Right lobe of liver (tissue), 6 donors: ENCODE data around the gene PDZD7. TPM values are rescaled to one million over a fixed set of nuclear protein-coding genes. Genes with fewer than 3 reads are reported as not detected.

Experiments used
- ATAC-seq, 4 donors: fragments of 200-7000 bp; cut with Tn5 transposase; one replicate each; pipeline ENCODE4 v1.9.1; 2020; ENCODE audit warnings: mild to moderate bottlenecking in 4 of 4, moderate library complexity in 4 of 4
- DNase-seq, 3 donors: peaks; one replicate each; pipeline ENCODE4 v3.0.0-alpha.2; 2020
- H3K27ac ChIP-seq, 3 donors: fragments of 200-600 bp; one replicate each; pipeline ENCODE4 v1.8.0; 2022
- H3K27me3 ChIP-seq, 2 donors: fragments of 200-600 bp; one replicate each; pipeline ENCODE4 v1.8.0; 2022
- H3K36me3 ChIP-seq, 4 donors: fragments of 200-600 bp; sonication (generic) in 1 of 4; one replicate each; pipeline versions ENCODE4 v1.5.1 to v1.8.0; 2017 to 2022; ENCODE audit warnings: control low read depth in 1 of 4
- H3K4me1 ChIP-seq, 4 donors: fragments of 200-600 bp; sonication (generic) in 1 of 4; one replicate each; pipeline versions ENCODE4 v1.5.1 to v1.8.0; 2017 to 2022; ENCODE audit warnings: control low read depth in 1 of 4
- H3K4me3 ChIP-seq, 3 donors: fragments of 200-600 bp; one replicate each; pipeline ENCODE4 v1.8.0; 2022
- H3K9me3 ChIP-seq, 4 donors: fragments of 200-600 bp; sonication (generic) in 1 of 4; one replicate each; pipeline versions ENCODE4 v1.5.1 to v1.8.0; 2017 to 2022; ENCODE audit warnings: control low read depth in 1 of 4
- CTCF ChIP-seq, 4 donors: fragments of 200-600 bp in 3 of 4; fragments of 450-650 bp in 1 of 4; IDR thresholded peaks; one replicate each; pipeline versions ENCODE4 v1.5.1 to v1.8.0; 2016 to 2022; ENCODE audit warnings: antibody characterized with exemption in 4 of 4, mild to moderate bottlenecking in 2 of 4
- POLR2A ChIP-seq: fragments of 450-650 bp; IDR thresholded peaks from one replicate; pipeline ENCODE4 v1.6.1; 2017; ENCODE audit warnings: antibody characterized with exemption, mild to moderate bottlenecking
- WGBS: methylation state at CpG from one replicate; pipeline ENCODE4 v1.1.6; 2018; ENCODE audit warnings: low coverage, low lambda C conversion rate; ENCODE audit not compliant: insufficient coverage; ENCODE audit errors: missing lambda C conversion rate; 5-methylcytosine and 5-hydroxymethylcytosine counted together
- intact Hi-C, 2 donors: fragments of 100-400 bp; cut with DNase I; formaldehyde crosslinking; loops; one replicate each; pipeline versions ENCODE4 v1.11.2 to v1.14.1; 2022
- total RNA-seq, 6 experiments: library from RNA; depleted of rRNA in 2 of 6; stranded (reverse); fragments of >200 nt in 2 of 6; fragmentation: NEBNext Ultra II Directional in 3 of 6; extraction: Animal tissue kit (Norgen Biotek cat#: 25700) in 3 of 6; gene quantifications; one replicate each; pipeline versions ENCODE4 v1.1.0 to v1.2.4, GENCODE V29; 2016 to 2023
- donor health status: DM: no; HTN: yes; CAD: no.
- donor health status: DM: no; HTN: no; CAD: no.
- donor health status: DM: no; HTN: no; CAD: no.
- donor health status: DM: no; HTN: yes; CAD: no.
- donor health status: DM: no; HTN: yes; CAD: no.

The PDZD7 gene
- total RNA-seq, 6 experiments from 2014 or later, result 0.15 to 0.50 (median 0.20) TPM; not detected in 1

- no peak for DNase-seq
- no peaks in the 10 kb centered on the region for H3K36me3 ChIP-seq
- ATAC-seq, result no peak
- WGBS, result 51% methylated on average over 3 of the region's 5 CpGs
- no peaks in the 10 kb centered on the region for H3K9me3 ChIP-seq
- H3K4me3 ChIP-seq, result no peak overlapping the region
- no peak for TF ChIP-seq CTCF (IDR thresholded peaks at IDR 0.05)
- TF ChIP-seq POLR2A, result no peak
- no peak overlapping the region for H3K27ac ChIP-seq
- H3K27me3 ChIP-seq, result no peaks in the 10 kb centered on the region
- H3K4me1 ChIP-seq, result peaks cover 0 to 8% (median 2%) of the 10 kb centered on the region in 4 donors
- intact Hi-C loops, result no loop called here
Measured at GRCh38 chr10:101016814-101017213, 14.1 kb downstream of the PDZD7 start.

DNA sequence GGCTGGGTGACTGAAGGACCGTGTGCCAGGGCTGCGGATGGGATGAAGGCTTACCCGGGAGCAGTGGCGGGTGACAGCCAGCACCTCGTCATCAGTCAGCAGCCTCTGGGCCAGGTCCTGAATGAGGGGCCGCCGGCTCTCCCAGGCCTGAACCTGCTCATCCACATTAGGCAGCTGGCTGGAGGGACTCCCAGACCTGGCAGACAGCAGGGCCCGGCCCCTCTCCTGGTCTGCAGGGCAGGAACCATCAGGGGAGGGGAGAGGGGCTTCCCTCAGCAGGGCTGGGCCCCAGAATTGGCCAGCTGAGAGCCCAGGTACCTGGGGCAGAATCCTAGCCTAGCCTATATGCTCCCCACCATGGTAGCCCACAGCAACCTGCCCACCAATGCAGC is 15.4 kb downstream of the PDZD7 start:
- H3K27me3 ChIP-seq, result no peaks in the 10 kb centered on the region
- DNase-seq, result no peak
- intact Hi-C loops, result no loop called here
- 80% methylated on average over 1 of the region's 8 CpGs for WGBS
- H3K4me3 ChIP-seq, result no peak overlapping the region
- no peak for ATAC-seq
- H3K27ac ChIP-seq, result no peak overlapping the region
- no peaks in the 10 kb centered on the region for H3K9me3 ChIP-seq
- no peak for TF ChIP-seq CTCF (IDR thresholded peaks at IDR 0.05)
- no peak for TF ChIP-seq POLR2A
- H3K36me3 ChIP-seq, result no peaks in the 10 kb centered on the region
- H3K4me1 ChIP-seq, result peaks cover 0 to 8% (median 2%) of the 10 kb centered on the region in 4 donors

- no peak overlapping the region for H3K27ac ChIP-seq
- intact Hi-C loops, result no loop called here
- H3K4me1 ChIP-seq, result peaks cover 0 to 8% (median 2%) of the 10 kb centered on the region in 4 donors
- 35% methylated on average over 5 of the region's 7 CpGs for WGBS
- H3K4me3 ChIP-seq, result no peak overlapping the region
- ATAC-seq (no peak), DNase-seq (no peak)
- no peaks in the 10 kb centered on the region for H3K27me3 ChIP-seq
- TF ChIP-seq CTCF (IDR thresholded peaks at IDR 0.05), result no peak
- no peaks in the 10 kb centered on the region for H3K9me3 ChIP-seq
- H3K36me3 ChIP-seq, result no peaks in the 10 kb centered on the region
Measured at GRCh38 chr10:101014966-101015581, 15.9 kb downstream of the PDZD7 start.

- H3K4me1 ChIP-seq, result peaks cover 0 to 8% (median 2%) of the 10 kb centered on the region in 4 donors
- peak; percentile 73 to 79 (median 77) for DNase-seq
- no peak overlapping the region for H3K4me3 ChIP-seq
- peak; percentile 85 to 89 (median 88) for TF ChIP-seq CTCF (IDR thresholded peaks at IDR 0.05)
- TF ChIP-seq POLR2A, result no peak
- no peaks in the 10 kb centered on the region for H3K9me3 ChIP-seq
- peak; percentile 77 to 85 (median 82) for ATAC-seq
- no peaks in the 10 kb centered on the region for H3K36me3 ChIP-seq
- WGBS, result 0% methylated on average over 7 of the region's 11 CpGs
- intact Hi-C loops, result no loop called here
- no peak overlapping the region for H3K27ac ChIP-seq
- no peaks in the 10 kb centered on the region for H3K27me3 ChIP-seq
Measured at GRCh38 chr10:101014230-101014884, 16.6 kb downstream of the PDZD7 start.
